Measurements from ENCODE around the gene PRPF18. TPM values are rescaled to one million over a fixed set of nuclear protein-coding genes. Genes with fewer than 3 reads are reported as not detected.

Gene PRPF18
- total and polyA plus RNA-seq, 3 experiments from 2014 or later, result 26.3 to 47.9 (median 28.2) TPM

DNA sequence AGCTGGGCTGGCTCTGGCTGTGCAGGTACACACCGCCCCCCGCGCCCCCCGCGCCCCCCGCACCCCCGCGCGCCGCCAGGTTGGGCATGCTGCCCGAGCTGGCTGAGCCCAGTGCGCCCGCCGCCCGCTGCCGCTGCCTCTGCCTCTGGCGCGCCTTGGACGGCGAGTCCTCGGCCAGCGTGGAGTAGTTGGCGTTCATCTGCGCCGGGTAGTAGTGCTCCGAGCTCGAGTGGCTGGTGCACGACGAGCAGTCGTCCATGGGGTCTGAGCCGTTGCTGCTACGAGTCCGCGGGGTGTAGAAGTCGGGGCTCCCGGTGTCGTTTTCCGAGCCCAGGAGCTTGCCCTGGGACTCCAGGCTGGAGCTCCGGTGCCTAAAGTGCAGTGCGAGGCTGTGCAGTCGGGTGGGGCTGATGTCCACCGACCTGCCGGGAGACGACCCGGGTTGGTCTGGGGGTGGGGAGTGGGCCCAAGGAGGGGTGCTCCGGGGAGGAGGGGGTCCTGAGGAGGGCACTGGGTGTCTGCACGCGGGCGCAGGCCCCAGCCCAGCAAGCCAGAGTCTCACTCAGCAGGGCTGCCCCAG lies 70.4 kb downstream of the PRPF18 start:
- Mint-ChIP-seq H3K36me3 (peaks cover 0 to 10% (median 3%) of the 10 kb centered on the region in 3 donors), H3K27ac (no peak overlapping the region), H3K27me3 (no peaks in the 10 kb centered on the region), H3K4me1 (peaks cover 9 to 24% (median 15%) of the 10 kb centered on the region in 3 donors), H3K4me3 (no peak overlapping the region), H3K9me3 (no peaks in the 10 kb centered on the region)
- Histone ChIP-seq H3K9me3 (ENCODE audit: low read length) (no peaks in the 10 kb centered on the region), H3K4me1 (ENCODE audit: insufficient read depth, low read length) (peaks cover 14% of the 10 kb centered on the region), H3K27ac (ENCODE audit: low read depth, low read length) (no peak overlapping the region), H3K4me3 (ENCODE audit: low read length) (no peak overlapping the region), H3K36me3 (ENCODE audit: insufficient read depth, low read length) (no peaks in the 10 kb centered on the region), H3K27me3 (ENCODE audit: insufficient read depth, low read length, poor library complexity, severe bottlenecking) (no peaks in the 10 kb centered on the region)
- POLR2A ChIA-PET, result interaction anchor here (0.6 kb wide), 1 partner anchor 195 kb away, joined by 7 read pairs; no protein-coding TSS in a partner anchor
- CTCF ChIA-PET, result interaction anchor here (0.6 to 1.3 kb wide), 4 partner anchors 11 to 742 kb away, joined by 3 read pairs; no protein-coding TSS in a partner anchor
- DNase-seq, result no peak

GRCh38 chr10:13658264-13658663 lies 71.5 kb downstream of the PRPF18 start:
- Mint-ChIP-seq H3K27ac (peak overlapping the region in 2 of 8 donors; percentile 0 to 17), H3K9me3 (no peaks in the 10 kb centered on the region)

DNA sequence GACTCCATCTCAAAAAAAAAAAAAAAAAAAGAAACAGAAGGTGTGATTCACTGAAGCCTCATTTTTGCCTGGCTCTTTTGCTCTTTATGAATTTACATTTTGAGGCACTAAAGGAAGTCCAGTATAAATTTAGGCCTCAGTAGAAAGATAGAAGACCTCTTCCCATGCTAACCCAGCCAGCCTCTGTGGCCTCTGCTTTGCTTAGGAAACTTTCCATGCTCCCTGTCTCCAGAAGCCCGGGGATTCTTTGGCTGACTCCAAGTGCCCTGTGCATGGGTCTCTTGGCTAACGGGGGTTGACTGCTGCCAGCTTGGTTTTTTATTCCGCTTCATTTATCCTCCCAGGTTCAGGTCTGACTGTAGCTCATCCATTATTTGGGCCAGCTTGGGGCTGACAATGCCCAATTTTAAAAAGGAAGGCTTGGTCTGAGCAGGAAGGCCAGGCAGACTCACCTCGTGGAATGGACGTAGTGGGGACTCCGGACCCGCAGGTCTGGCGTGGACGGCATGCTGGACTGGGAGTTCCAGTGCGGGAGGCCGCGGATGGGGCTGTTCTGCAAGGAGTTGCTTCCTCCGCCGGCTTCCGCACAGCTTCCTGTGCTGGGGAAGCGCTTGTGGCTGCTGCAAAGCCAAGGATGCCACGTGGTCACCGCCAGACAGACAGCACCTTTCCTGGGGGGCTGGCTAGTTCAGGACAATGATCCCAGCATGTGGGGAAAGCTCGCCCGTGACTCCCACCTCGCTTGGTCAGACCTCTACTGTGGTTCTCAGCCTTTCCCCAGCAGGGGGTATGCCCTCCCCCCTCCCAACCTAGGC lies 72.3 kb downstream of the PRPF18 start:
- Mint-ChIP-seq H3K27me3 (no peaks in the 10 kb centered on the region), H3K27ac (no peak overlapping the region), H3K9me3 (no peaks in the 10 kb centered on the region), H3K36me3 (peaks cover 0 to 4% (median 0%) of the 10 kb centered on the region in 3 donors), H3K4me3 (peak overlapping the region in 3 of 7 donors; percentile 6 to 24 (median 23)), H3K4me1 (peaks cover 9 to 24% (median 15%) of the 10 kb centered on the region in 3 donors)
- Histone ChIP-seq H3K4me3 (ENCODE audit: low read length) (no peak overlapping the region), H3K4me1 (ENCODE audit: insufficient read depth, low read length) (peaks cover 14% of the 10 kb centered on the region), H3K27me3 (ENCODE audit: insufficient read depth, low read length, poor library complexity, severe bottlenecking) (no peaks in the 10 kb centered on the region), H3K36me3 (ENCODE audit: insufficient read depth, low read length) (no peaks in the 10 kb centered on the region), H3K9me3 (ENCODE audit: low read length) (no peaks in the 10 kb centered on the region), H3K27ac (ENCODE audit: low read depth, low read length) (no peak overlapping the region)
- ChIA-PET CTCF (interaction anchor here (1.0 to 1.8 kb wide), 5 partner anchors 10 to 125 kb away, joined by 3 to 8 read pairs (median 4); no protein-coding TSS in a partner anchor), POLR2A (interaction anchor here (0.5 kb wide), 1 partner anchor 144 kb away, joined by 3 read pairs; no protein-coding TSS in a partner anchor)
- DNase-seq, result no peak

More at GRCh38 chr10:13658264-13658663, 71.5 kb downstream of the PRPF18 start:
- Histone ChIP-seq H3K9me3 (ENCODE audit: low read length) (no peaks in the 10 kb centered on the region), H3K27me3 (ENCODE audit: insufficient read depth, low read length, poor library complexity, severe bottlenecking) (no peaks in the 10 kb centered on the region), H3K4me3 (ENCODE audit: low read length) (no peak overlapping the region), H3K36me3 (ENCODE audit: insufficient read depth, low read length) (no peaks in the 10 kb centered on the region), H3K4me1 (ENCODE audit: insufficient read depth, low read length) (peaks cover 14% of the 10 kb centered on the region), H3K27ac (ENCODE audit: low read depth, low read length) (no peak overlapping the region)
- H3K27me3 Mint-ChIP-seq, result no peaks in the 10 kb centered on the region
- peaks cover 0 to 6% (median 0%) of the 10 kb centered on the region in 3 donors for H3K36me3 Mint-ChIP-seq
- no peak overlapping the region for H3K4me3 Mint-ChIP-seq
- ChIA-PET POLR2A (no interaction called here), CTCF (interaction anchor here (0.7 kb wide), 1 partner anchor 18 kb away, joined by 3 read pairs; no protein-coding TSS in a partner anchor)
- peaks cover 9 to 24% (median 15%) of the 10 kb centered on the region in 3 donors for H3K4me1 Mint-ChIP-seq
- DNase-seq, result peak in 1 of 5 donors; percentile 16

GRCh38 chr10:13659887-13660550 lies 73.3 kb downstream of the PRPF18 start:
- no peaks in the 10 kb centered on the region for H3K36me3 ChIP-seq (ENCODE audit: insufficient read depth, low read length)
- peaks cover 0 to 2% (median 0%) of the 10 kb centered on the region in 3 donors for H3K36me3 Mint-ChIP-seq
- H3K27ac Mint-ChIP-seq, result peak overlapping the region in 5 of 8 donors; percentile 11 to 70 (median 38)
- no peaks in the 10 kb centered on the region for H3K9me3 Mint-ChIP-seq
- no peak overlapping the region for H3K4me3 ChIP-seq (ENCODE audit: low read length)
- ChIA-PET CTCF (interaction anchor here (1.0 to 1.8 kb wide), 6 partner anchors 9 to 127 kb away, joined by 3 to 8 read pairs (median 4); no protein-coding TSS in a partner anchor), POLR2A (interaction anchor here (0.5 kb wide), 1 partner anchor 143 kb away, joined by 3 read pairs; no protein-coding TSS in a partner anchor)
- no peaks in the 10 kb centered on the region for H3K27me3 Mint-ChIP-seq
- H3K9me3 ChIP-seq (ENCODE audit: low read length), result no peaks in the 10 kb centered on the region
- no peak overlapping the region for H3K27ac ChIP-seq (ENCODE audit: low read depth, low read length)
- peaks cover 9 to 24% (median 15%) of the 10 kb centered on the region in 3 donors for H3K4me1 Mint-ChIP-seq
- H3K4me3 Mint-ChIP-seq, result peak overlapping the region in 4 of 7 donors; percentile 23 to 46 (median 24)
- peak; percentile 35 to 69 (median 55) for DNase-seq
- H3K4me1 ChIP-seq (ENCODE audit: insufficient read depth, low read length), result peaks cover 14% of the 10 kb centered on the region
- H3K27me3 ChIP-seq (ENCODE audit: insufficient read depth, low read length, poor library complexity, severe bottlenecking), result no peaks in the 10 kb centered on the region

- POLR2A ChIA-PET, result no interaction called here
These were observed 73.8 kb downstream of the PRPF18 start for GRCh38 chr10:13660551-13660920.

DNA sequence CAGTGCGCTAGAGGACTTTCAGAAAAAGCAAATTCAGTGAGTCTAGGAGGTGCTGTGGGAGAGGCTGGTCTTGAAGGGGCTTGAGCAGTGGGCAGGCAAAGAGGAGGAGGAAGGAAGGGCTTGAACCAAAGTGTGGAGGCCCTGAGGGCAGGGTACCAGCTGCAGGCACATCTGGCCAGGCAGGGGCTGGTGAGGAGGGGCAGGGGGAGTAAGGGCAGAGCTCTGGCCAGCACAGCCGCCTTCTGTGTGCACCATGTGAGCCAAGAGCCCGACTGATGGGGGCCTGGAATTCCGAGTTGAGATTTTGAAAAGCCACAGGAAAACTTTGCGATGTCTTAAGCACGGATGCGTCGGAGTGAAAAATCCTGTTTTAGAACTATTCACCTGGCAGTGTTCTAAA lies 74.5 kb downstream of the PRPF18 start:
- H3K9me3 ChIP-seq (ENCODE audit: low read length), result no peaks in the 10 kb centered on the region
- POLR2A ChIA-PET, result no interaction called here
- H3K4me3 ChIP-seq (ENCODE audit: low read length), result no peak overlapping the region
- peaks cover 14% of the 10 kb centered on the region for H3K4me1 ChIP-seq (ENCODE audit: insufficient read depth, low read length)
- no peaks in the 10 kb centered on the region for H3K36me3 ChIP-seq (ENCODE audit: insufficient read depth, low read length)
- no peaks in the 10 kb centered on the region for H3K9me3 Mint-ChIP-seq
- no peaks in the 10 kb centered on the region for H3K27me3 Mint-ChIP-seq
- CTCF ChIA-PET, result interaction anchor here (1.5 kb wide), 1 partner anchor 126 kb away, joined by 3 read pairs; no protein-coding TSS in a partner anchor
- H3K36me3 Mint-ChIP-seq, result no peaks in the 10 kb centered on the region
- H3K27ac ChIP-seq (ENCODE audit: low read depth, low read length), result no peak overlapping the region
- H3K4me1 Mint-ChIP-seq, result peaks cover 9 to 24% (median 15%) of the 10 kb centered on the region in 3 donors
- no peak overlapping the region for H3K4me3 Mint-ChIP-seq
- peak overlapping the region in 1 of 8 donors; percentile 18 for H3K27ac Mint-ChIP-seq
- no peaks in the 10 kb centered on the region for H3K27me3 ChIP-seq (ENCODE audit: insufficient read depth, low read length, poor library complexity, severe bottlenecking)
- no peak for DNase-seq

More at GRCh38 chr10:13660551-13660920, 73.8 kb downstream of the PRPF18 start:
- CTCF ChIA-PET, result interaction anchor here (1.5 to 1.8 kb wide), 2 partner anchors 9 to 126 kb away, joined by 3 to 4 read pairs; no protein-coding TSS in a partner anchor
- H3K4me1 ChIP-seq (ENCODE audit: insufficient read depth, low read length), result peaks cover 14% of the 10 kb centered on the region
- Mint-ChIP-seq H3K36me3 (peaks cover 0 to 2% (median 0%) of the 10 kb centered on the region in 3 donors), H3K4me1 (peaks cover 9 to 24% (median 15%) of the 10 kb centered on the region in 3 donors), H3K27ac (peak overlapping the region in 2 of 8 donors; percentile 38 to 70), H3K9me3 (no peaks in the 10 kb centered on the region), H3K4me3 (no peak overlapping the region), H3K27me3 (no peaks in the 10 kb centered on the region)
- no peaks in the 10 kb centered on the region for H3K27me3 ChIP-seq (ENCODE audit: insufficient read depth, low read length, poor library complexity, severe bottlenecking)
- H3K9me3 ChIP-seq (ENCODE audit: low read length), result no peaks in the 10 kb centered on the region
- no peak for DNase-seq
- H3K36me3 ChIP-seq (ENCODE audit: insufficient read depth, low read length), result no peaks in the 10 kb centered on the region
- H3K4me3 ChIP-seq (ENCODE audit: low read length), result no peak overlapping the region
- no peak overlapping the region for H3K27ac ChIP-seq (ENCODE audit: low read depth, low read length)

GRCh38 chr10:13665516-13666262 lies 78.9 kb downstream of the PRPF18 start:
- Mint-ChIP-seq H3K4me1 (no peaks in the 10 kb centered on the region), H3K36me3 (peaks cover 2 to 16% (median 6%) of the 10 kb centered on the region in 3 donors), H3K9me3 (no peaks in the 10 kb centered on the region), H3K4me3 (no peak overlapping the region), H3K27me3 (no peaks in the 10 kb centered on the region), H3K27ac (no peak overlapping the region)
- Histone ChIP-seq H3K9me3 (ENCODE audit: low read length) (no peaks in the 10 kb centered on the region), H3K4me3 (ENCODE audit: low read length) (no peak overlapping the region), H3K27me3 (ENCODE audit: insufficient read depth, low read length, poor library complexity, severe bottlenecking) (no peaks in the 10 kb centered on the region), H3K4me1 (ENCODE audit: insufficient read depth, low read length) (no peaks in the 10 kb centered on the region), H3K27ac (ENCODE audit: low read depth, low read length) (no peak overlapping the region), H3K36me3 (ENCODE audit: insufficient read depth, low read length) (no peaks in the 10 kb centered on the region)
- POLR2A ChIA-PET, result no interaction called here
- CTCF ChIA-PET, result no interaction called here
- no peak for DNase-seq

All from CD8-positive, alpha-beta memory T cell (primary cell).